Sigmoid colon (tissue), 3 donors: ENCODE data around the gene ICA1L.

Experiments
- POLR2A ChIP-seq, 2 donors: fragments of 450-650 bp; IDR thresholded peaks; one replicate each; pipeline ENCODE4 v1.6.1; 2016; ENCODE audit warnings: antibody characterized with exemption in 2 of 2, mild to moderate bottlenecking in 2 of 2, moderate library complexity in 2 of 2
- TF ChIP-seq, protein P1 (sequence below), 4 experiments: fragments of 450-650 bp in 3 of 4; fragments of 200-600 bp in 1 of 4; IDR thresholded peaks; one replicate each; pipeline ENCODE4 v1.5.1; 2016 to 2019; ENCODE audit warnings: antibody characterized with exemption in 4 of 4, mild to moderate bottlenecking in 3 of 4, moderate library complexity in 2 of 4

- TF ChIP-seq, protein P1, sequence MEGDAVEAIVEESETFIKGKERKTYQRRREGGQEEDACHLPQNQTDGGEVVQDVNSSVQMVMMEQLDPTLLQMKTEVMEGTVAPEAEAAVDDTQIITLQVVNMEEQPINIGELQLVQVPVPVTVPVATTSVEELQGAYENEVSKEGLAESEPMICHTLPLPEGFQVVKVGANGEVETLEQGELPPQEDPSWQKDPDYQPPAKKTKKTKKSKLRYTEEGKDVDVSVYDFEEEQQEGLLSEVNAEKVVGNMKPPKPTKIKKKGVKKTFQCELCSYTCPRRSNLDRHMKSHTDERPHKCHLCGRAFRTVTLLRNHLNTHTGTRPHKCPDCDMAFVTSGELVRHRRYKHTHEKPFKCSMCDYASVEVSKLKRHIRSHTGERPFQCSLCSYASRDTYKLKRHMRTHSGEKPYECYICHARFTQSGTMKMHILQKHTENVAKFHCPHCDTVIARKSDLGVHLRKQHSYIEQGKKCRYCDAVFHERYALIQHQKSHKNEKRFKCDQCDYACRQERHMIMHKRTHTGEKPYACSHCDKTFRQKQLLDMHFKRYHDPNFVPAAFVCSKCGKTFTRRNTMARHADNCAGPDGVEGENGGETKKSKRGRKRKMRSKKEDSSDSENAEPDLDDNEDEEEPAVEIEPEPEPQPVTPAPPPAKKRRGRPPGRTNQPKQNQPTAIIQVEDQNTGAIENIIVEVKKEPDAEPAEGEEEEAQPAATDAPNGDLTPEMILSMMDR (IDR thresholded peaks at IDR 0.05) = no peak
- no peak for TF ChIP-seq POLR2A (IDR thresholded peaks at IDR 0.05)
Observed at GRCh38 chr2:202908186-202908585, 36.6 kb upstream of the ICA1L start.
